ENCODE results near the gene NR2F1-AS1. TPM values are rescaled to one million over a fixed set of nuclear protein-coding genes. Genes with fewer than 3 reads are reported as not detected.

Gene NR2F1-AS1
- total and polyA plus RNA-seq, 9 of the 15 experiments (the other 6 are each of a cell fraction or from before 2014, with no cell fraction given) = not detected

DNA sequence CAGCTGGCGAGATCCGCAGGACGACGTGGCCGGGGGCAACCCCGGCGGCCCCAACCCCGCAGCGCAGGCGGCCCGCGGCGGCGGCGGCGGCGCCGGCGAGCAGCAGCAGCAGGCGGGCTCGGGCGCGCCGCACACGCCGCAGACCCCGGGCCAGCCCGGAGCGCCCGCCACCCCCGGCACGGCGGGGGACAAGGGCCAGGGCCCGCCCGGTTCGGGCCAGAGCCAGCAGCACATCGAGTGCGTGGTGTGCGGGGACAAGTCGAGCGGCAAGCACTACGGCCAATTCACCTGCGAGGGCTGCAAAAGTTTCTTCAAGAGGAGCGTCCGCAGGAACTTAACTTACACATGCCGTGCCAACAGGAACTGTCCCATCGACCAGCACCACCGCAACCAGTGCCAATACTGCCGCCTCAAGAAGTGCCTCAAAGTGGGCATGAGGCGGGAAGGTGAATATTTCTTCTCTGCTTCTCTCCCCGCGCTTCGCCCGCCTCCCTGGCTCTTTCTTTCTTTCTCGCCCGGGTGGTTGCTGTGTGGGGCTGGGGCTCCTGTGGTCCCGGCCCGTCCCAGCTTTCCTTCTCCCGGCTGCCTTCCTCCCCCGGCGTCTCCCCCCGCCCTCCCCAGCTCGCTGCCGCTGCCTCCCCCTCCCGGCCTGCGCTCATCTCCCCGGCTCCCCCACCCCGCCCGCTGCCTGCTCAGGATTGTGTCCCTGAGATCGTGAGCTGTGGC, 4.2 kb upstream of the NR2F1-AS1 start:
- no peak for DNase-seq (ENCODE audit: extremely low read depth in 1 of 4, low spot score in 3 of 4)
- intact Hi-C loops (cut with micrococcal nuclease) = no loop called here
- no peaks in the 10 kb centered on the region for H3K36me3 ChIP-seq (ENCODE audit: control insufficient read depth, insufficient read depth, low read length)
- H3K79me2 ChIP-seq (ENCODE audit: control insufficient read depth, insufficient read depth, low read length) = no peaks in the 10 kb centered on the region
- H3K9me1 ChIP-seq (ENCODE audit: control insufficient read depth, insufficient read depth, low read length) = no peaks in the 10 kb centered on the region
- no peak for ATAC-seq
- ChIA-PET POLR2A (interaction anchor here (0.7 to 1.2 kb wide), 2 partner anchors 13 to 657 kb away, joined by 3 read pairs; no protein-coding TSS in a partner anchor), CTCF (ENCODE audit: low intra/inter-chr PET ratio) (no interaction called here)
- BruUV-seq (replicated peaks) = no TSS peak
- no peak overlapping the region for H3K9ac ChIP-seq (ENCODE audit: insufficient read depth in 1 of 2, low read depth in 2 of 2, low read length in 2 of 2)
- no peak overlapping the region for H3K27ac ChIP-seq (ENCODE audit: extremely low read depth, low read depth, low read length)
- in situ Hi-C loops (cut with MboI) = loop anchor here (25.0 kb wide), 1 partner anchor 1152 kb away; no protein-coding TSS in a partner anchor
- H3K4me1 ChIP-seq (replicated peaks in 1 of 2; ENCODE audit: control insufficient read depth in 2 of 2, insufficient read depth in 2 of 2, low read length in 2 of 2) = peaks cover 0 to 14% of the 10 kb centered on the region in 2 experiments; a peak in 2 of 5 replicates
- no peaks in the 10 kb centered on the region for H4K20me1 ChIP-seq (replicated peaks; ENCODE audit: control insufficient read depth, insufficient read depth, low read length)
- no peak overlapping the region for H2AFZ ChIP-seq (ENCODE audit: low read depth, low read length)
- no peak overlapping the region for H3K4me2 ChIP-seq (ENCODE audit: insufficient read depth, low read length)
- no peak for FAIRE-seq
- H3K27me3 ChIP-seq (ENCODE audit: control insufficient read depth in 2 of 2, insufficient read depth in 2 of 2, low read length in 2 of 2) = peaks cover 0 to 12% of the 10 kb centered on the region in 2 experiments; a peak in 3 of 5 replicates
- H3K4me3 ChIP-seq = no peak overlapping the region
- 7% methylated on average over 20 of the region's 70 CpGs for WGBS (ENCODE audit: insufficient coverage, low coverage, missing lambda C conversion rate)
- TF ChIP-seq, protein P1, sequence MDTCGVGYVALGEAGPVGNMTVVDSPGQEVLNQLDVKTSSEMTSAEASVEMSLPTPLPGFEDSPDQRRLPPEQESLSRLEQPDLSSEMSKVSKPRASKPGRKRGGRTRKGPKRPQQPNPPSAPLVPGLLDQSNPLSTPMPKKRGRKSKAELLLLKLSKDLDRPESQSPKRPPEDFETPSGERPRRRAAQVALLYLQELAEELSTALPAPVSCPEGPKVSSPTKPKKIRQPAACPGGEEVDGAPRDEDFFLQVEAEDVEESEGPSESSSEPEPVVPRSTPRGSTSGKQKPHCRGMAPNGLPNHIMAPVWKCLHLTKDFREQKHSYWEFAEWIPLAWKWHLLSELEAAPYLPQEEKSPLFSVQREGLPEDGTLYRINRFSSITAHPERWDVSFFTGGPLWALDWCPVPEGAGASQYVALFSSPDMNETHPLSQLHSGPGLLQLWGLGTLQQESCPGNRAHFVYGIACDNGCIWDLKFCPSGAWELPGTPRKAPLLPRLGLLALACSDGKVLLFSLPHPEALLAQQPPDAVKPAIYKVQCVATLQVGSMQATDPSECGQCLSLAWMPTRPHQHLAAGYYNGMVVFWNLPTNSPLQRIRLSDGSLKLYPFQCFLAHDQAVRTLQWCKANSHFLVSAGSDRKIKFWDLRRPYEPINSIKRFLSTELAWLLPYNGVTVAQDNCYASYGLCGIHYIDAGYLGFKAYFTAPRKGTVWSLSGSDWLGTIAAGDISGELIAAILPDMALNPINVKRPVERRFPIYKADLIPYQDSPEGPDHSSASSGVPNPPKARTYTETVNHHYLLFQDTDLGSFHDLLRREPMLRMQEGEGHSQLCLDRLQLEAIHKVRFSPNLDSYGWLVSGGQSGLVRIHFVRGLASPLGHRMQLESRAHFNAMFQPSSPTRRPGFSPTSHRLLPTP (IDR thresholded peaks at IDR 0.05; ENCODE audit: borderline replicate concordance, extremely low read depth, insufficient read length) = no peak
- TF ChIP-seq ZNF79 (CRISPR knock-in tag; IDR thresholded peaks at IDR 0.05; ENCODE audit: low read depth) (no peak), HDGF (IDR thresholded peaks at IDR 0.05) (no peak), WHSC1 (IDR thresholded peaks at IDR 0.05; ENCODE audit: low read length) (no peak), BRD9 (IDR thresholded peaks at IDR 0.05; ENCODE audit: low read depth, partially characterized antibody) (no peak), ZNF830 (CRISPR knock-in tag; IDR thresholded peaks at IDR 0.05) (no peak), DMBX1 (CRISPR knock-in tag; IDR thresholded peaks at IDR 0.05; ENCODE audit: borderline replicate concordance) (no peak)
- H3K9me3 ChIP-seq (replicated peaks; ENCODE audit: control insufficient read depth, insufficient read depth, low read depth, low read length) = no peaks in the 10 kb centered on the region

Data from K562 (cell line).